ENCODE results near the gene MINDY4. TPM values are rescaled to one million over a fixed set of nuclear protein-coding genes. Genes with fewer than 3 reads are reported as not detected.
A peak's percentile ranks its signal among the peaks of the same experiment; 100 is the strongest.

Gene MINDY4
- total RNA-seq, 1 experiment from 2014 or later, result 2.1 TPM

GRCh38 chr7:30894866-30895605, 123.8 kb downstream of the MINDY4 start:
- Mint-ChIP-seq H3K36me3 (ENCODE audit: insufficient read depth, unreplicated experiment) (no peaks in the 10 kb centered on the region), H3K27ac (ENCODE audit: unreplicated experiment) (peak overlapping the region; percentile 86), H3K27me3 (ENCODE audit: insufficient read depth, unreplicated experiment) (no peaks in the 10 kb centered on the region), H3K4me3 (ENCODE audit: unreplicated experiment) (peak overlapping the region; percentile 1), H3K4me1 (ENCODE audit: low read depth, unreplicated experiment) (peaks cover 35% of the 10 kb centered on the region), H3K9me3 (ENCODE audit: unreplicated experiment) (no peaks in the 10 kb centered on the region)
- Histone ChIP-seq H3K9me3 (no peaks in the 10 kb centered on the region), H3K4me3 (ENCODE audit: low read depth, low read length) (no peak overlapping the region), H3K4me1 (peaks cover 30% of the 10 kb centered on the region), H3K27me3 (replicated peaks; ENCODE audit: control insufficient read depth, insufficient read depth, low read length) (no peaks in the 10 kb centered on the region), H3K36me3 (ENCODE audit: control insufficient read depth, insufficient read depth, low read length) (no peaks in the 10 kb centered on the region)
- CTCF ChIA-PET, result no interaction called here
- POLR2A ChIA-PET, result interaction anchor here (0.6 kb wide), 1 partner anchor 13 kb away, joined by 3 read pairs; no protein-coding TSS in a partner anchor
- intact Hi-C loops (cut with micrococcal nuclease; ENCODE audit: unreplicated experiment), result no loop called here
- no TSS peak for BruUV-seq (replicated peaks)
- no peak for DNase-seq
- TF ChIP-seq, protein P1, sequence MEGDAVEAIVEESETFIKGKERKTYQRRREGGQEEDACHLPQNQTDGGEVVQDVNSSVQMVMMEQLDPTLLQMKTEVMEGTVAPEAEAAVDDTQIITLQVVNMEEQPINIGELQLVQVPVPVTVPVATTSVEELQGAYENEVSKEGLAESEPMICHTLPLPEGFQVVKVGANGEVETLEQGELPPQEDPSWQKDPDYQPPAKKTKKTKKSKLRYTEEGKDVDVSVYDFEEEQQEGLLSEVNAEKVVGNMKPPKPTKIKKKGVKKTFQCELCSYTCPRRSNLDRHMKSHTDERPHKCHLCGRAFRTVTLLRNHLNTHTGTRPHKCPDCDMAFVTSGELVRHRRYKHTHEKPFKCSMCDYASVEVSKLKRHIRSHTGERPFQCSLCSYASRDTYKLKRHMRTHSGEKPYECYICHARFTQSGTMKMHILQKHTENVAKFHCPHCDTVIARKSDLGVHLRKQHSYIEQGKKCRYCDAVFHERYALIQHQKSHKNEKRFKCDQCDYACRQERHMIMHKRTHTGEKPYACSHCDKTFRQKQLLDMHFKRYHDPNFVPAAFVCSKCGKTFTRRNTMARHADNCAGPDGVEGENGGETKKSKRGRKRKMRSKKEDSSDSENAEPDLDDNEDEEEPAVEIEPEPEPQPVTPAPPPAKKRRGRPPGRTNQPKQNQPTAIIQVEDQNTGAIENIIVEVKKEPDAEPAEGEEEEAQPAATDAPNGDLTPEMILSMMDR (IDR thresholded peaks at IDR 0.05; ENCODE audit: insufficient read depth in 1 of 2, low read depth in 1 of 2, low read length in 1 of 2, severe bottlenecking in 1 of 2, unreplicated experiment in 1 of 2), result no peak

DNA sequence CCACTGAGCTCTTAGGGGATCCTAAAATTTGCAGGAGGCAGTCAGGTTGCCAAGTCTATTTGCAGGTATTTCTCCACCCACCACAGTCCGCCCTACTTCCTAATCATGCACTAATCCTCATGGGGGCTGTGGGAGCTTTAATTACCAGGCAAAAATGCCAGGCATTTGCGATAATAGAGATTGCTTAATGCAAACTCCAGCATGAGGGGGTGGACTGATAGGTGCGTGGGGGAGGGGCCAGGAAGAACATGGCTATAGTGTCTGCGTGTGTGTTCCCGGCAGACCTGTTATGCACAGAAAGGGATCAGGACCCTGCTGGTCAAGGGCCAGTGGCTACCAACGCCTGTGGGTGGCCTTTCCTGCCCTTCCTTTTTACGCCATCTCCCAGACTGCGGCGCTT, 124.8 kb downstream of the MINDY4 start:
- CTCF ChIA-PET, result interaction anchor here (0.6 to 0.9 kb wide), 4 partner anchors 10 to 374 kb away, joined by 4 to 5 read pairs (median 4); no protein-coding TSS in a partner anchor
- Histone ChIP-seq H3K4me3 (ENCODE audit: low read depth, low read length) (no peak overlapping the region), H3K27me3 (replicated peaks; ENCODE audit: control insufficient read depth, insufficient read depth, low read length) (no peaks in the 10 kb centered on the region), H3K9me3 (no peaks in the 10 kb centered on the region), H3K36me3 (ENCODE audit: control insufficient read depth, insufficient read depth, low read length) (no peaks in the 10 kb centered on the region), H3K4me1 (peaks cover 30% of the 10 kb centered on the region)
- H3K4me3 Mint-ChIP-seq (ENCODE audit: unreplicated experiment), result no peak overlapping the region
- no TSS peak for BruUV-seq (replicated peaks)
- intact Hi-C loops (cut with micrococcal nuclease; ENCODE audit: unreplicated experiment), result loop anchor here (1.0 to 2.0 kb wide), 3 partner anchors 16 to 99 kb away; no protein-coding TSS in a partner anchor
- no peaks in the 10 kb centered on the region for H3K36me3 Mint-ChIP-seq (ENCODE audit: insufficient read depth, unreplicated experiment)
- H3K9me3 Mint-ChIP-seq (ENCODE audit: unreplicated experiment), result no peaks in the 10 kb centered on the region
- peak overlapping the region; percentile 86 for H3K27ac Mint-ChIP-seq (ENCODE audit: unreplicated experiment)
- TF ChIP-seq, protein P1 (IDR thresholded peaks at IDR 0.05; ENCODE audit: insufficient read depth in 1 of 2, low read depth in 1 of 2, low read length in 1 of 2, severe bottlenecking in 1 of 2, unreplicated experiment in 1 of 2), result no peak
- peaks cover 35% of the 10 kb centered on the region for H3K4me1 Mint-ChIP-seq (ENCODE audit: low read depth, unreplicated experiment)
- POLR2A ChIA-PET, result interaction anchor here (0.6 kb wide), 1 partner anchor 14 kb away, joined by 3 read pairs; no protein-coding TSS in a partner anchor
- DNase-seq, result peak; percentile 82 to 89
- no peaks in the 10 kb centered on the region for H3K27me3 Mint-ChIP-seq (ENCODE audit: insufficient read depth, unreplicated experiment)

DNA sequence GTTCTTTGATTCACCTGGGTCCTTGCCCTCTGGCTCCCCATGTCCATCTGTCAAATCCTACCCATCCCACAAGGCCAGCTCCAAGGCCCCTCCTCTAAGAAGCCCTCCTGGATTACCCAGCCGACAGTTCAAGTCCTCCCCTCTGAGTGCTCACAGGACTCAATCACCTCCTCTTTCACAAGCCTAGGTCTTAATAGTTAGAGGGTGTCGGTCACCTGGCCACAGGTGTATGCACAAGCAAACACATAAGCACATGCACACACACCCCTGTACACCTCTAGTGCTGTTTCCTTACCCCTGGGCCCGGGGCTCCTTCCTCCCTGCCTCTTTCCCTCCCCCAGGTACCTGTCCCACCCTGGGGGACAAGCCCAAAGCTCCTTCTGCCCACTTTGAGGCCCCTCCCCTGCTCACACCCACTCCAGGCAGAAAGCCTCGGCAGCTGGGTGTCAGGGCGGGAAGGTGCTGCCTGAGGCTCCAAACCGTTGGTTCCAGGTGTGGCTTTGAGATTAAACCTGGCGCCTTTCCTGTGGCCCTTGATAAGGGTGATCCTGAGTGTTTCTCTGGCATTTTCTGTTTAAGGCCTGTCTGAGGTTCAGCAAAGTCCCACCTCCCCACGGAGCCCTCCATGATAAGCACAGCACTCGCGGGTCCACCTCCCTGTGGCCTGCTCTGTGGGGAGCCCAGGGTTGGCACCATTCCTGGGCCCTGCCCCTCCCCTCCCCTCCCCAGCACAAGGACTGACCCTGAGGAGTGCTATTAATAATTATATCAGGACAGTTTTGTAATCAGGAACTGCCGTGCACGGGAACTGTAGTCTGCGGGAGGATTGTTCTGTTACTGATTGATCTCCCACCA, 125.8 kb downstream of the MINDY4 start:
- DNase-seq, result peak; percentile 32 to 71
- Histone ChIP-seq H3K4me1 (peaks cover 30% of the 10 kb centered on the region), H3K9me3 (no peaks in the 10 kb centered on the region), H3K4me3 (ENCODE audit: low read depth, low read length) (no peak overlapping the region), H3K36me3 (ENCODE audit: control insufficient read depth, insufficient read depth, low read length) (no peaks in the 10 kb centered on the region), H3K27me3 (replicated peaks; ENCODE audit: control insufficient read depth, insufficient read depth, low read length) (no peaks in the 10 kb centered on the region)
- no peaks in the 10 kb centered on the region for H3K27me3 Mint-ChIP-seq (ENCODE audit: insufficient read depth, unreplicated experiment)
- CTCF ChIA-PET, result interaction anchor here (0.7 kb wide), 1 partner anchor 31 kb away, joined by 4 read pairs; no protein-coding TSS in a partner anchor
- peaks cover 35% of the 10 kb centered on the region for H3K4me1 Mint-ChIP-seq (ENCODE audit: low read depth, unreplicated experiment)
- intact Hi-C loops (cut with micrococcal nuclease; ENCODE audit: unreplicated experiment), result loop anchor here (1.0 to 2.0 kb wide), 3 partner anchors 17 to 100 kb away; no protein-coding TSS in a partner anchor
- POLR2A ChIA-PET, result no interaction called here
- H3K9me3 Mint-ChIP-seq (ENCODE audit: unreplicated experiment), result no peaks in the 10 kb centered on the region
- no peaks in the 10 kb centered on the region for H3K36me3 Mint-ChIP-seq (ENCODE audit: insufficient read depth, unreplicated experiment)
- peak overlapping the region; percentile 86 for H3K27ac Mint-ChIP-seq (ENCODE audit: unreplicated experiment)
- TF ChIP-seq, protein P1 (IDR thresholded peaks at IDR 0.05; ENCODE audit: insufficient read depth in 1 of 2, low read depth in 1 of 2, low read length in 1 of 2, severe bottlenecking in 1 of 2, unreplicated experiment in 1 of 2), result no peak
- peak overlapping the region; percentile 27 for H3K4me3 Mint-ChIP-seq (ENCODE audit: unreplicated experiment)
- BruUV-seq (replicated peaks), result no TSS peak
